HepG2 (cell line): Measurements from ENCODE around the gene ISOC2. TPM values are rescaled to one million over a fixed set of nuclear protein-coding genes. Genes with fewer than 3 reads are reported as not detected.

ENCODE experiments used
- AHR ChIP-seq: IDR thresholded peaks from 2 replicates; pipeline ENCODE4 v1.6.1; 2018; ENCODE audit warnings: missing genetic modification reagents, missing compliant biosample characterization
- BRD4 ChIP-seq: sonication (generic); formaldehyde crosslinking; IDR thresholded peaks from 2 replicates; pipeline ENCODE4 v1.4.0; 2020; ENCODE audit warnings: missing genetic modification reagents
- CBFB ChIP-seq: sonication (generic); formaldehyde crosslinking; IDR thresholded peaks from 2 replicates; pipeline ENCODE4 v1.4.0; 2020; ENCODE audit warnings: missing genetic modification reagents
- DMTF1 ChIP-seq: sonication (generic); formaldehyde crosslinking; IDR thresholded peaks from 2 replicates; pipeline ENCODE4 v1.4.0; 2020; ENCODE audit warnings: mild to moderate bottlenecking, missing genetic modification reagents
- E2F5 ChIP-seq: sonication (generic); formaldehyde crosslinking; conservative IDR thresholded peaks from 2 replicates; pipeline ENCODE4 v1.4.0; 2020; ENCODE audit warnings: missing genetic modification reagents
- FOXP1 ChIP-seq, 2 experiments: fragments of 450-650 bp in 1 of 2; IDR thresholded peaks; 2 replicates each; pipeline ENCODE4 v1.6.1; 2017 to 2018; ENCODE audit warnings: antibody characterized with exemption in 1 of 2
- HIVEP1 ChIP-seq: sonication (generic); formaldehyde crosslinking; IDR thresholded peaks from 2 replicates; pipeline ENCODE4 v1.4.0; 2020; ENCODE audit warnings: mild to moderate bottlenecking, missing genetic modification reagents
- KDM6A ChIP-seq: IDR thresholded peaks from 2 replicates; pipeline ENCODE4 v1.6.1; 2016; ENCODE audit warnings: low read depth
- PHB2 ChIP-seq: fragments of 450-650 bp; IDR thresholded peaks from 2 replicates; pipeline ENCODE4 v1.6.1; 2018; ENCODE audit not compliant: partially characterized antibody
- PHF21A ChIP-seq: sonication (generic); formaldehyde crosslinking; IDR thresholded peaks from 2 replicates; pipeline ENCODE4 v1.5.0; 2020; ENCODE audit warnings: mild to moderate bottlenecking, missing genetic modification reagents
- STAT5B ChIP-seq: sonication (generic); formaldehyde crosslinking; IDR thresholded peaks from 2 replicates; pipeline ENCODE4 v1.4.0; 2020; ENCODE audit warnings: missing genetic modification reagents
- ZFP36L1 ChIP-seq: sonication (generic); formaldehyde crosslinking; IDR thresholded peaks from 2 replicates; pipeline ENCODE4 v1.8.0; 2022; ENCODE audit warnings: mild to moderate bottlenecking, missing genetic modification reagents, moderate library complexity
- ZNF274 ChIP-seq: sonication (generic); formaldehyde crosslinking; IDR thresholded peaks from 2 replicates; pipeline ENCODE4 v1.5.1; 2020; ENCODE audit warnings: mild to moderate bottlenecking, missing genetic modification reagents
- ZNF282 ChIP-seq: fragments of 450-650 bp; IDR thresholded peaks from 2 replicates; pipeline ENCODE4 v1.6.1; 2018; ENCODE audit not compliant: partially characterized antibody
- ZNF598 ChIP-seq: sonication (generic); formaldehyde crosslinking; IDR thresholded peaks from 2 replicates; pipeline ENCODE4 v1.5.1; 2020; ENCODE audit warnings: mild to moderate bottlenecking, missing genetic modification reagents, borderline replicate concordance
- ZNF619 ChIP-seq: sonication (generic); formaldehyde crosslinking; IDR thresholded peaks from 2 replicates; pipeline ENCODE4 v1.4.0; 2020; ENCODE audit warnings: mild to moderate bottlenecking, missing genetic modification reagents
- polyA plus RNA-seq, 8 experiments: library from polyadenylated mRNA; depleted of rRNA in 3 of 8; stranded (reverse) in 7 of 8; unstranded in 1 of 8; fragments of >200 nt; fragmentation: Illumina TruSeq in 4 of 8; extraction: Trizol in 4 of 8; gene quantifications; 2 replicates each; pipeline versions ENCODE4 v1.2.1 to v1.2.3, GENCODE V29; 2011 to 2016; ENCODE audit warnings: low read depth in 4 of 8, missing spikeins in 1 of 8, mixed read lengths in 1 of 8; ENCODE audit not compliant: insufficient read depth in 1 of 8
- total RNA-seq, 5 experiments: library from RNA; depleted of rRNA; stranded (reverse); fragments of >200 nt; fragmentation: Illumina TruSeq; extraction: Trizol; gene quantifications; 2 replicates each; pipeline ENCODE4 v1.2.3, GENCODE V29; 2016; ENCODE audit warnings: low read depth in 1 of 5
- TF ChIP-seq, protein P1 (sequence below), 2 experiments: sonication (generic) in 1 of 2; formaldehyde crosslinking in 1 of 2; IDR thresholded peaks; 2 replicates each; pipeline versions ENCODE4 v1.6.1 to v1.9.0; 2014 to 2022; ENCODE audit warnings: antibody characterized with exemption in 1 of 2, borderline replicate concordance in 1 of 2, inconsistent platforms in 1 of 2, low read depth in 1 of 2, missing genetic modification reagents in 1 of 2
- TF ChIP-seq, protein P2 (sequence below): sonication (generic); formaldehyde crosslinking; IDR thresholded peaks from 2 replicates; pipeline ENCODE4 v1.5.1; 2020; ENCODE audit warnings: mild to moderate bottlenecking, missing genetic modification reagents, borderline replicate concordance

Gene ISOC2
- total and polyA plus RNA-seq, 2 of the 13 experiments (the other 11 are each of a cell fraction or from before 2014, with no cell fraction given), result 76.8 to 105 TPM

GRCh38 chr19:55484593-55485438 lies 23.4 kb upstream of the ISOC2 start, which contains the start of gene NAT14 (continued):
- TF ChIP-seq DMTF1 (CRISPR knock-in tag) (no peak), KDM6A (no peak), AHR (CRISPR knock-in tag) (no peak), BRD4 (no peak), PHF21A (CRISPR knock-in tag) (no peak), HIVEP1 (no peak), CBFB (CRISPR knock-in tag) (no peak), ZNF619 (no peak), E2F5 (0 out of 2 replicates have a peak, but pooled peaks have one; percentile 37), PHB2 (no peak), ZFP36L1 (CRISPR knock-in tag) (no peak), ZNF274 (CRISPR knock-in tag) (no peak), ZNF598 (CRISPR knock-in tag) (no peak), FOXP1 (IDR thresholded peaks at IDR 0.05) (no peak), FOXP1 (CRISPR knock-in tag; IDR thresholded peaks at IDR 0.05) (no peak), ZNF282 (no peak), STAT5B (no peak)
- TF ChIP-seq, protein P1, sequence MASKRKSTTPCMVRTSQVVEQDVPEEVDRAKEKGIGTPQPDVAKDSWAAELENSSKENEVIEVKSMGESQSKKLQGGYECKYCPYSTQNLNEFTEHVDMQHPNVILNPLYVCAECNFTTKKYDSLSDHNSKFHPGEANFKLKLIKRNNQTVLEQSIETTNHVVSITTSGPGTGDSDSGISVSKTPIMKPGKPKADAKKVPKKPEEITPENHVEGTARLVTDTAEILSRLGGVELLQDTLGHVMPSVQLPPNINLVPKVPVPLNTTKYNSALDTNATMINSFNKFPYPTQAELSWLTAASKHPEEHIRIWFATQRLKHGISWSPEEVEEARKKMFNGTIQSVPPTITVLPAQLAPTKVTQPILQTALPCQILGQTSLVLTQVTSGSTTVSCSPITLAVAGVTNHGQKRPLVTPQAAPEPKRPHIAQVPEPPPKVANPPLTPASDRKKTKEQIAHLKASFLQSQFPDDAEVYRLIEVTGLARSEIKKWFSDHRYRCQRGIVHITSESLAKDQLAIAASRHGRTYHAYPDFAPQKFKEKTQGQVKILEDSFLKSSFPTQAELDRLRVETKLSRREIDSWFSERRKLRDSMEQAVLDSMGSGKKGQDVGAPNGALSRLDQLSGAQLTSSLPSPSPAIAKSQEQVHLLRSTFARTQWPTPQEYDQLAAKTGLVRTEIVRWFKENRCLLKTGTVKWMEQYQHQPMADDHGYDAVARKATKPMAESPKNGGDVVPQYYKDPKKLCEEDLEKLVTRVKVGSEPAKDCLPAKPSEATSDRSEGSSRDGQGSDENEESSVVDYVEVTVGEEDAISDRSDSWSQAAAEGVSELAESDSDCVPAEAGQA (IDR thresholded peaks at IDR 0.05; ENCODE audit: low read depth), result peak; percentile 55; the same call in 1 of the 2 replicates
- TF ChIP-seq, protein P1 (CRISPR knock-in tag; IDR thresholded peaks at IDR 0.05; ENCODE audit: borderline replicate concordance), result no peak
- TF ChIP-seq, protein P2, sequence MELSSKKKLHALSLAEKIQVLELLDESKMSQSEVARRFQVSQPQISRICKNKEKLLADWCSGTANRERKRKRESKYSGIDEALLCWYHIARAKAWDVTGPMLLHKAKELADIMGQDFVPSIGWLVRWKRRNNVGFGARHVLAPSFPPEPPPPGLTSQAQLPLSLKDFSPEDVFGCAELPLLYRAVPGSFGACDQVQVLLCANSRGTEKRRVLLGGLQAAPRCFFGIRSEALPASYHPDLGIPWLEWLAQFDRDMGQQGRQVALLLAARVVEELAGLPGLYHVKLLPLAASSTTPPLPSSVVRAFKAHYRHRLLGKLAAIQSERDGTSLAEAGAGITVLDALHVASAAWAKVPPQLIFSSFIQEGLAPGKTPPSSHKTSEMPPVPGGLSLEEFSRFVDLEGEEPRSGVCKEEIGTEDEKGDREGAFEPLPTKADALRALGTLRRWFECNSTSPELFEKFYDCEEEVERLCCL (CRISPR knock-in tag), result no peak
